ENCODE measurements around the gene LRP1B. TPM values are rescaled to one million over a fixed set of nuclear protein-coding genes. Genes with fewer than 3 reads are reported as not detected.

The LRP1B gene
- total RNA-seq, 4 donors from 2014 or later = 37.1 to 82.7 (median 50.9) TPM

DNA sequence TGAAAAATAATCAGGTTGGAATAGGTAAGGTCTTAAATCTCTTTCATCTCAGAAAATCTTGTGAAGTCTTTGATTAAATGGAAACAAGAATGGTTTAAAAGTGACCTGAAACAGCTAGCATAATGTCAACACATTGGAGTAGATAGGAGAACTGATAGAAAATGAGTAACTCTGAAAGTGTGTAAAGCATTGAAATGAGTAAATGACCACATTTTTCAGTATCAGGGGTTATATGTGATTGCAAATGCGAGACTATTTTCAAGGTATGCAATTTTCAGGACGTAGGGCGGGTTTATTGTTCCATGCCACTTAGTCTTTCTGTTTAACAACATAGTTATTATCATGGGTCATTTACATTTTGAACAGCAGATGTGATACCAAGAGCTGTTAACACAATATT is 1383.2 kb downstream of the LRP1B start:
- Histone ChIP-seq H3K4me1 (no peaks in the 10 kb centered on the region), H3K27me3 (no peaks in the 10 kb centered on the region), H3K9me3 (no peaks in the 10 kb centered on the region), H3K36me3 (no peaks in the 10 kb centered on the region), H3K27ac (no peak overlapping the region), H3K4me3 (replicated peaks in 1 of 3) (no peak overlapping the region)
- DNase-seq = no peak
- intact Hi-C loops (cut with DNase I) = no loop called here
- no peak for TF ChIP-seq POLR2A (IDR thresholded peaks at IDR 0.05)
- TF ChIP-seq, protein P1, sequence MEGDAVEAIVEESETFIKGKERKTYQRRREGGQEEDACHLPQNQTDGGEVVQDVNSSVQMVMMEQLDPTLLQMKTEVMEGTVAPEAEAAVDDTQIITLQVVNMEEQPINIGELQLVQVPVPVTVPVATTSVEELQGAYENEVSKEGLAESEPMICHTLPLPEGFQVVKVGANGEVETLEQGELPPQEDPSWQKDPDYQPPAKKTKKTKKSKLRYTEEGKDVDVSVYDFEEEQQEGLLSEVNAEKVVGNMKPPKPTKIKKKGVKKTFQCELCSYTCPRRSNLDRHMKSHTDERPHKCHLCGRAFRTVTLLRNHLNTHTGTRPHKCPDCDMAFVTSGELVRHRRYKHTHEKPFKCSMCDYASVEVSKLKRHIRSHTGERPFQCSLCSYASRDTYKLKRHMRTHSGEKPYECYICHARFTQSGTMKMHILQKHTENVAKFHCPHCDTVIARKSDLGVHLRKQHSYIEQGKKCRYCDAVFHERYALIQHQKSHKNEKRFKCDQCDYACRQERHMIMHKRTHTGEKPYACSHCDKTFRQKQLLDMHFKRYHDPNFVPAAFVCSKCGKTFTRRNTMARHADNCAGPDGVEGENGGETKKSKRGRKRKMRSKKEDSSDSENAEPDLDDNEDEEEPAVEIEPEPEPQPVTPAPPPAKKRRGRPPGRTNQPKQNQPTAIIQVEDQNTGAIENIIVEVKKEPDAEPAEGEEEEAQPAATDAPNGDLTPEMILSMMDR (IDR thresholded peaks at IDR 0.05) = no peak
- 96 to 97% methylated on average over 3 of the region's 3 CpGs for whole genome bisulfite sequencing, 2 donors

DNA sequence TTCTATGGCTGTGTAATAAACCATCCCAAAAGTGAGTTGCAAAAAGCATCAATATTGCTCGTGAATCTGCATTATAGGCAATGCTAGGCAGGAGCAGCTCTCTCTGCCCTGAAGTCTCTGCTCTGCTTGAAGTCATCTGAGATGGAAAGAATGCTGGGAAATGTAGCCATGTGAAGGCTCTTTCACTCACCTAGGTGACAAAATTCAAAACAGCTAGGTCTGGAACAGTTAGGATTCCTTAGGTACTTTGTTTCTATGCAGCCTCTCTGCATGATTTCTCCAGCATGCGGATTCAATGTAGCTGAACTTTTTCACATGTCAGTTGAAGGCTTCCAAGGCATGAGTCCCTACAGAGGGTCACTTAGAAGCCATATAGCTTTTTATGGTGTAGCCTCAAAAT is 1383.7 kb downstream of the LRP1B start:
- no peaks in the 10 kb centered on the region for H3K9me3 ChIP-seq
- DNase-seq = no peak

DNA sequence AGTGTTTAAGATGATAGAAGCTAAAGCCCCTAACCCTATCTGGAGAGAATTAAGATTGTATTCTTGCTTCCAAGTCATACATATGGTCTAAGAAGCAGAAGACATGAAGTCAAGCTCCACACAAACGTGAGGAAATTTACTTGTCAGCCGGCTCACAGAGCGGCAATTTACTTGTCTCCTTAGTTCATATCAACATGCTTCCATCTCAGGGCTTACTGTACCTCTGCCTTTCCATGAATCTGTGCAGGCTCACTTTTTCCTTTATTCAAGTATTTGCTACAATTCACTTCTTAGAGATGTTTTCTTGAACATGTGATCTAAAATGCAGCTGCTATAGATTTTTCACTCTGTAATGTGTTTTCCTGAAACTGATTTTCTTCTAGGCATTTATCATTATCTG is 1386.4 kb downstream of the LRP1B start:
- Histone ChIP-seq H3K27ac (no peak overlapping the region), H3K4me1 (no peaks in the 10 kb centered on the region), H3K4me3 (replicated peaks in 1 of 3) (no peak overlapping the region), H3K27me3 (no peaks in the 10 kb centered on the region), H3K9me3 (no peaks in the 10 kb centered on the region), H3K36me3 (no peaks in the 10 kb centered on the region)
- 87 to 92% methylated on average over 3 of the region's 3 CpGs for WGBS, 2 donors
- intact Hi-C loops (cut with DNase I) = no loop called here
- no peak for TF ChIP-seq POLR2A (IDR thresholded peaks at IDR 0.05)
- TF ChIP-seq, protein P1 (IDR thresholded peaks at IDR 0.05) = no peak
- no peak for DNase-seq

More for the DNA sequence above, 1383.7 kb downstream of the LRP1B start:
- H3K4me3 ChIP-seq (replicated peaks in 1 of 3) = no peak overlapping the region
- 76 to 95% methylated on average over 2 of the region's 2 CpGs for WGBS, 2 donors
- no peaks in the 10 kb centered on the region for H3K27me3 ChIP-seq
- H3K27ac ChIP-seq = no peak overlapping the region
- no peaks in the 10 kb centered on the region for H3K4me1 ChIP-seq
- TF ChIP-seq POLR2A (IDR thresholded peaks at IDR 0.05) = no peak
- TF ChIP-seq, protein P1 (IDR thresholded peaks at IDR 0.05) = no peak
- H3K36me3 ChIP-seq = no peaks in the 10 kb centered on the region
- intact Hi-C loops (cut with DNase I) = no loop called here

DNA sequence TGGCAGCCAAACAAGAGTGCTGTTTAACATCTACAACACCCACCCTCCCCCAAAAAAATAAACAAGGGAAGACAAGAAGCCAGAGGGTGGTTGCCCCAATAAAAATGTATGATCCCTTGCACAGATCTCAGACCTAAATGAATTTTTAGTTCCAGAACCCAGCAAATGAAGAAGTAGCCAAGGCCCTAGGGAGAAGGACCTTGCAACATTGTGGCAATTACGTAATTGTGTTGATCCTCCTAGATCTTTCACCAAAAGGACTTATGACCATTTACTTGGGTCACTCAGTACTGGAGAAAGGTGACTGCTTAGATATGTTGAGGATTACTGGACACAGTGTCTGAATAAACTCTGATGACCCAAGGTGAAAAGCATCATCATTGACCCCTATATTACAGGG is 1393.8 kb downstream of the LRP1B start:
- intact Hi-C loops (cut with DNase I) = no loop called here
- Histone ChIP-seq H3K27ac (no peak overlapping the region), H3K4me3 (replicated peaks in 1 of 3) (no peak overlapping the region), H3K4me1 (no peaks in the 10 kb centered on the region), H3K36me3 (no peaks in the 10 kb centered on the region), H3K27me3 (no peaks in the 10 kb centered on the region), H3K9me3 (no peaks in the 10 kb centered on the region)
- 92% methylated on average over 1 of the region's 1 CpG for WGBS, 2 donors
- no peak for DNase-seq
- TF ChIP-seq POLR2A (IDR thresholded peaks at IDR 0.05) = no peak
- TF ChIP-seq, protein P1 (IDR thresholded peaks at IDR 0.05) = no peak

DNA sequence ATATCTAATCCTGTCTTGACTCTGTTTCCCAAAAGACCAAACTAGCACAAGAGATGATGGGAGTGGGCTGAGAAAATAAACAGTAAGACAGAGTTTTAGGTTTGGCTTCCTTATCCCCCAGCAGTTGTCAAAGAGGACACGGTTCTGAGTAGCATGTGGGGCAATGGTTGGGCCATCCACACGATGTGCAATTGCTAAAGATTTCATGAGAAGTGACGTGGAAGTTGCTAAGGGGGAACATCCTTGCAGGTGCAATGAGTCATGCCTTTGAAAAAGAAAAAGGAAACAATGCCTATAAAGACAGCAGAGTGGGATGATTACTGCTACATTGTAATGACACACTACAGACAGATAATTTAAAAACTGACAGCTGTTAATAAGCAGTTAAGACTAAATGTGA is 1395.8 kb downstream of the LRP1B start:
- H3K27ac ChIP-seq = no peak overlapping the region
- TF ChIP-seq, protein P1 (IDR thresholded peaks at IDR 0.05) = no peak
- no peak for TF ChIP-seq POLR2A (IDR thresholded peaks at IDR 0.05)
- intact Hi-C loops (cut with DNase I) = no loop called here
- H3K9me3 ChIP-seq = no peaks in the 10 kb centered on the region
- 77 to 80% methylated on average over 3 of the region's 3 CpGs for WGBS, 2 donors
- H3K4me3 ChIP-seq (replicated peaks in 1 of 3) = no peak overlapping the region
- H3K27me3 ChIP-seq = no peaks in the 10 kb centered on the region
- DNase-seq = no peak
- no peaks in the 10 kb centered on the region for H3K4me1 ChIP-seq
- no peaks in the 10 kb centered on the region for H3K36me3 ChIP-seq

Data from thyroid gland (tissue), 4 donors.